HG03354 (cell line): ENCODE results near the gene JUNB.
"Not testable (repeated sequence)": the region's sequence is repeated elsewhere in the genome, so short reads cannot be mapped to it uniquely, and the experiment has no call there.

Experiments
- ATAC-seq: cut with Tn5 transposase; IDR thresholded peaks from one replicate; pipeline ENCODE4 v1.9.1; 2021; ENCODE audit warnings: mild to moderate bottlenecking; ENCODE audit not compliant: unreplicated experiment, poor library complexity, severe bottlenecking

JUNB gene

GRCh38 chr19:12801466-12802266 is 10.4 kb downstream of the JUNB start, which contains the start of the genes PRDX2 and THSD8:
Gene PRDX2 (minus strand): TSS chr19:12801800. CDS start chr19:12801261, 539 bp downstream.
Gene THSD8 (plus strand): TSS chr19:12802069. CDS start chr19:12802072, 3 bp downstream.
- peak; percentile 38 for ATAC-seq

- no peak for ATAC-seq
These were observed 11.2 kb downstream of the JUNB start for GRCh38 chr19:12802267-12803106.

GRCh38 chr19:12804051-12804450 is 12.8 kb downstream of the JUNB start:
- no peak for ATAC-seq

GRCh38 chr19:12806242-12807081 is 15.2 kb downstream of the JUNB start, which contains the start of gene RNASEH2A:
Gene RNASEH2A (plus strand): TSS chr19:12806584. CDS start chr19:12806674, 90 bp downstream.
- peak; percentile 75 for ATAC-seq

GRCh38 chr19:12815088-12815487 is 23.8 kb downstream of the JUNB start:
- no peak for ATAC-seq

GRCh38 chr19:12817188-12817587 is 25.9 kb downstream of the JUNB start:
- ATAC-seq: not testable (repeated sequence)

GRCh38 chr19:12817810-12818209 is 26.5 kb downstream of the JUNB start:
- ATAC-seq: not testable (repeated sequence)

- ATAC-seq: no peak
These were observed 30.5 kb downstream of the JUNB start for GRCh38 chr19:12821761-12822160.

- ATAC-seq: no peak
These were observed 34.2 kb downstream of the JUNB start for GRCh38 chr19:12825254-12826131.

- no peak for ATAC-seq
These were observed 37.2 kb downstream of the JUNB start for GRCh38 chr19:12828494-12828893.

- ATAC-seq: no peak
These were observed 42.1 kb downstream of the JUNB start for GRCh38 chr19:12833418-12833737.

- ATAC-seq: no peak
These were observed 42.7 kb downstream of the JUNB start for GRCh38 chr19:12833738-12834565.

GRCh38 chr19:12834566-12834943 is 43.3 kb downstream of the JUNB start, which contains the start of gene RTBDN:
Gene RTBDN (minus strand): TSS chr19:12834579. CDS start chr19:12829979, 4,600 bp downstream.
- no peak for ATAC-seq

GRCh38 chr19:12834976-12835757 is 43.9 kb downstream of the JUNB start:
- no peak for ATAC-seq

GRCh38 chr19:12836529-12836863 is 45.2 kb downstream of the JUNB start:
- ATAC-seq: no peak

- ATAC-seq: no peak
These were observed 45.9 kb downstream of the JUNB start for GRCh38 chr19:12837225-12837624.

GRCh38 chr19:12838182-12838885 is 47.0 kb downstream of the JUNB start, which contains the start of gene MAST1:
Gene MAST1 (plus strand): TSS chr19:12838515. CDS start chr19:12838573, 58 bp downstream.
- ATAC-seq: no peak
